Measurements from ENCODE around the gene SYP.

The SYP gene

GRCh38 chrX:49214996-49215526 lies 15.1 kb upstream of the SYP start:
- DNase-seq = no peak

DNA sequence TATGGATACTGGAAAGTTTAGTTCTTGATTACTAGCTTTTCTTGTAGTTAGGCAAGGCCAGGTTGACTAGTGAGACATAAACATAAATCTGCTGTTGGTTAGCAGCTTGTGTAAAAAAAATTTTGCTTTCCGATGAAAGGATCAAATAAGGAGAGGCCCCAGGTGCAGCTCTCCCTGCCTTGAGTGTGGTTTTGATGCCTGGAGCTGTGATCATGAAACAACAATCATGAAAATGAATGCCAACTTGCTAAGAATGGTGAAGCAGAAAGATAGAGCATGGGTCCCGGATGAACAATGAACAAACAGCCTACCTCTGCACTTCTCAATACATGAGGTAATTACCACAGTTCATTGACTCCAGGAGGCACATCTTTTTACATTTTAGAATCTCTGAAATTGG lies 14.4 kb upstream of the SYP start:
- no peak for DNase-seq

- no peak for DNase-seq
Observed at GRCh38 chrX:49212861-49213260, 12.9 kb upstream of the SYP start.

- DNase-seq = no peak
Observed at GRCh38 chrX:49212209-49212608, 12.2 kb upstream of the SYP start.

- DNase-seq = no peak
Observed at GRCh38 chrX:49211074-49211473, 11.1 kb upstream of the SYP start.

DNA sequence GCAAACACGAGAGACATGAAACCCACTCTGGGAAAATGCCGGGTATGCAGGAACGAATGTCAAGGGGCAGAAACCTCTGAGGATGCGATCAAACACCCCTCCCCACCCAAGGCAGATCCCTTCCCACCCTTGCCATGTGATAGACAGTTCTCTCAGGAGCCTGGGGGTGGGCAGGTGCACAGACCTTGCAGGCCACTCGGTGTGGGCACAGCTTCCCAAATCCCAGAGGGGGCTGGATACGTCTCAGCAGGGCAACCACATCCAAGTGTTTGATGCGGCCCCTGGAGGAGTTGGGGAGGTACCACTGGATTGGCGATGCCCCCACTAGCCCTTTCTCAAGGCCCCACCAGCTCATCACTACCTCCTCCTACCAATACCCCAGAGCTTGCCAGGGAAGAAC lies 10.4 kb upstream of the SYP start:
- DNase-seq = no peak

DNA sequence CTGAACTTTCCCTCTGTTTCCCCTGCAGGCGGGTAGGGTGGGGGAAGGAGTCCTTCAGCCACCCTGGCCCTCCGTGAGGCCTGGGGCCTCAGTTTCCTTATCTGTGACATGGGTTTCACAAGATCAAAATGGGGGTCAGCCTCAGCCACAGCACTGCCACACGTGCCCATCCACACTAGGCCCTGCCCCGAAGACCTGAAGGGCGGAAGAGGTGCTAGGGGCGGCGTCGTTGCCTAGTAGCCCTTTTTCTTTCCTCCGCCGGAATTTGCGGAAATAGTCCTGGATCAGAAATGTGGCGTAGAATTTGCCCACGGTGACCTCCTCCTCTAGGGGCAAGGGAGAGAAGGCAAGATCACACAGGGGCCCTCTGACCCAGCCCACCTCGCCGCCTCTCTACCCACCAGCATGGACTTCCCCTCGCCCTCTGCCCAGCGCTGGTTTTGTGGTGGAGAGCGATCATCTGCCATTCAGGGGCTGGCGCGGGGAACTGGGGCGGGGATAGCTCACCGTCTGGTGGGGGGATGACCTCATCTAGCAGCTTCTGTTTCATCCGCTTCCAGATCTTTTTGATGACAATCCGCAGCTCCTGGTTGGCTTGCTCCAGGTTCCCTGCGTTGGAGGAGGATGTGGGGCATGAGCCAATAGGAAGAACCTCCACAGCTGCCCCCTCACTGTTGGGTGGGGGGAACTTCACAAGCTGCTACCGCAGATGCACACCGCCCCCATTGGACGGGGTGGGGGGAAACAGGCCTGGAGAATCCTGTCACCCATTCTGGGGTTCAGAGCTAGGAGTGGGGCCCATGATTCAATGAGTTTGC lies 9.7 kb upstream of the SYP start:
- peak; percentile 11 for DNase-seq

- DNase-seq = no peak
Observed at GRCh38 chrX:49208399-49208798, 8.4 kb upstream of the SYP start.

DNA sequence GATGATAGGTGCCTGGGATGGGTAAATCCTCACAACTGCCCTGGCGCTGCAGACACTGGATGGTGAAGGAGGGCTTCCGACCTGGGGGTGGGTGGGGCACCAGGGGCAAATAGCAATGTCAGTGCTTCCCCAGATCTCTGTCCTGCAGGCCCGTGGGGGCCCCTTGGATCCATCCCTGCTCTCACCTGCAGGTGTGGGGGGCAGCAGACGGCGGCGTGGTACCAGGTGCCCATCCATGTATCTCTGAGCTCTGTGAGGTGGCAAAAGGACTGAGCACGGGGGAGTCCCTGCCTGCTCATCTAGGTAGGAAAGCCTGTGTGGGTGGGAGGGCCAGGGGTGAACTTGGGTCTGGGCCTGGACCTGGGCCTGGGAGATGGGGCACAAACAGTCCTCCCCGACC lies 6.5 kb upstream of the SYP start:
- DNase-seq = no peak

- DNase-seq = no peak
Observed at GRCh38 chrX:49205443-49205842, 5.5 kb upstream of the SYP start.

DNA sequence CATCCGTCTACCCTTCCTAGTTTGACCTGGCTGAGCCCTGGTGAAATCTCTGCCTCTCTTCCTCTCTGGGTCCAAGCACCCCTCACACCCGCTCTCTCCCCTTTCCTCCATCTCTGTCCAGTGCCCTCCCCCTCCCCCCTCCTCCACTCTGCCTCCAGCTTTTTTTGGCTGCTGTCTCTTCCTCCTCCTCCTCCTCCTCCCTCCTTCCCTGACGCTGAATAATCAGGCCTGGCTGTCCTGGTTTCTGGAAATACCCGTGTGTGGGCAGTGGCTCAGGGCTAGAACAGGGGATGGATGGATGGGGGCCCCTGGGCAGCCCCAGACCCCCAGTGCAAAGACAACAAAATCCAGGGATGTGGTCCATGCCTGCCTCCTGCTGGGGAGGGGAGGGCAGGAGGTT lies 4.7 kb upstream of the SYP start:
- DNase-seq = no peak

DNA sequence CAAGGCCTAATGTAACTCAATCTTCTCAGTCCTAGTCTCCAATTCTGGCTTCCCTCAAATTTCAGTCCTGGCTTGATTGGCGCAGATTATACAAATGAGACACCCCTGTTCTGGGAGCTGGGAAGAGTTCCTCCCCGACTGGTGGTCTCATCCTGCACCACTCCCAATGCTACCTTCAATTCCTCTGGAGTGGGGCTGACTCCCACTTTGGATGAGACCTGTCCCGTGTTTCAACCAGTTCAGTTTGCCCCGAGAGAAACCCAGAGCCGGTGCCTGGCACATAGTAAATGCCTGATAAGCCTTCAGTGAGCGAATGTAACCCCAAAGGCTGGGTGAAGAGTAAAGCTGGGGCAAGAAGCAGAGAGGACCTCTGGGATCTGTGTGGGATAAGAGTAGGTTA lies 4.0 kb upstream of the SYP start:
- DNase-seq = no peak

- DNase-seq = no peak
Observed at GRCh38 chrX:49203536-49203935, 3.5 kb upstream of the SYP start.

GRCh38 chrX:49202022-49202421 lies 2.0 kb upstream of the SYP start:
- no peak for DNase-seq

DNA sequence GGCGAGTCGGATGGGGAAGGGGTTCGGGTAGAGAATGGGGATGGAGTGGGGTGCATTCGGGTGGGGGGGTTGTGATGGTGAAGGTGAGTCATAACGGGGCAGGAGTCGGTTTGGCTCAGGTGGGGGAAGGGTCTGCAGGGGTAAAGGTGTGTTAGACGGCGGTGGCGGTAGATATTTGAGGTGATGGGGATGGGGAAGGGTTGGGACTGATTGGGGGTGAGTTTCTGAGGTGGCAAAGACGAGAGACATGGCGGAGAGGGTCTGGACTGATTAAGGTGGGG lies 738 bp downstream of the SYP start:
- no peak for DNase-seq

- no peak for DNase-seq
Observed at GRCh38 chrX:49198540-49199314, 1.3 kb downstream of the SYP start.

DNA sequence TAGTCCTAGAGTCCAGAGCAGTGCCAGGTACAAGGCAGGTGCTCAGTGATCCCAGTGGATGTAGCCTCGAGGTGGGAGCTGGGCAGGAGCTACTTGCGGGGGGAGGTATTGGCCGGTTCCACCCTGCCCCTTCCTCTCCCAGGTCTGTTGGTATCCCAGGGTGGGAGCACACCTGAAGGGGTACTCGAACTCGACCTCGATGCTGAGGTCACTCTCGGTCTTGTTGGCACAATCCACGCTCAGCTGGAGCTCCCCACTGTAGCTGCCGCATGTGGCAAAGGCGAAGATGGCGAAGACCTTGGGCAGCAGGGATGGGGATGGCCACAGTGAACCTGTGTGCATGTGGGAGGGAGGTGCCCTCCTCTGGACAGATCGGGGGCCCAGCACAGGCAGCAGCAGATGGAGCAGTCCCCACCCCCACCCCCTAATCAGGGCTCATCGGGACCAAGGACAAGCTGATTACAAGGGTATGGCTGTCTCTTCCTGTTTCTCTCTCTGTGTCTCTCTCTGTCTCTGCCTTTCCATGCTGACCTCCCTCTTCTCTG lies 2.4 kb downstream of the SYP start:
- DNase-seq = no peak

DNA sequence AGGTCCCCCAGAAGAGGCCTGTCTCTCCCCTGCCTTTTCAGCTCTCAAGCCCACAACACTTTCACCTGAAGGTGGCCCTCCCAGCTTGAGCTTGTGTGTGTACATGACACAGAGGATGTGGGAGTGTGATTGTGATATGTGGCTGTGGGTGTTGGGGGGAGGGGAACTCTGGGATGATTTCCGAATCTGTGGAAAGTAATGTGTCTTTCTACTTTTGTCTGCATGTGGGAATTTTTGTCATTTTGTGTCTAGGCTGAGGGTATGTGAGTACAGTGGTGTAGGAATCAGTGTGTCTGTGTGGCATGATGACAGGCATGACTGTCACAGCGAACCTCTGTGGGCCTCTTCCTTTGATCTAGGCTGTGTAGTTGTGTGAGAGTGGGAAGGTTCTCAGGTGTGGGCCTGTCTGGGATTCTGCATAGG lies 6.4 kb downstream of the SYP start:
- no peak for DNase-seq

DNA sequence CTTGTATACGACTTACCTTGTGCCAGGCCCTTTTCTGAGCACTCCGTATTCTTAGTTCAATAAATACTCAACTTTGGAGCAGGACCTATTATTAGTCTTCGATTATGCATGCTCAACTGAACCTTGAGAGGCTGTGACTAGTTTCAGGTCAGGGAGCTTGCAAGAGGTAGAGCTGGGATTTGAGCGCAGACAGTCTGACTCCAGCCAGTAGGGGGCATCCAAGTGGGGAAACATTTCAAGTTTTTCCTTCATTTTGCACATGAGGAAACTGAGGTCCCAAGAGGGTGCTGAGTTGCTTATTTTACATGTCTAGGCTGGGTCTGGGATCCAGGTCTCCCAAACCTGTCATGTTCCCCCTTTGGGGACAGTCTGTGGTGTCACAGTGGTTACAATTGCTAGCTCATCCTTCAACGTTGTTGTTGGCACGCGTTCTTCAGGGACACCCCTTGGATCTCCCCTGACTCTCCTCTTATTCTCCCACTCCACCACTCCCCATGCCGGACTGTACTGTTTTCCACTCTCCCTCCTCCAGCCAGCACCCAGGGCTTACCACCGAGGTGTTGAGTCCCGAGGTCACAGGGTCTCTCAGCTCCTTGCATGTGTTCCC lies 7.2 kb downstream of the SYP start:
- no peak for DNase-seq

DNA sequence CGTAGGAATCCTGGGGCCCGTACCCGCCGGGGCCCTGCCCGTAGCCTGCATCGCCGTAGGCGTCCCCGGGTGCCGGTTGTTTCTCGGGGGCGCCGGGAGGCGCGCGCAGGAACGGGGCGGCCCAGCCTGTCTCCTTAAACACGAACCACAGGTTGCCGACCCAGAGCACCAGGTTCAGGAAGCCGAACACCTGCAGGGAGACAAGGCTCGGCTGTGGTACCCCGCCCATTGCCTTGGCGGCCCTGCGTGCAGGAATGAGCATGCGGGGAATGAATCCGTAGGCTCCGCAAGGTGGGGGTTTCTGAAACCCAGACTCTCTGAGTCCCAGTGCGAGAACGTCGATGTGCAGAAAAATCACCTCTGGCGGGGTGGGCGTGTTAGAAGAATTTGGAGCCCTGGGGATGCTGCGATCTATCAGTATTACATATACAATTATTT lies 8.4 kb downstream of the SYP start:
- no peak for DNase-seq

GRCh38 chrX:49190821-49191573 lies 9.0 kb downstream of the SYP start:
- peak; percentile 99 for DNase-seq

DNA sequence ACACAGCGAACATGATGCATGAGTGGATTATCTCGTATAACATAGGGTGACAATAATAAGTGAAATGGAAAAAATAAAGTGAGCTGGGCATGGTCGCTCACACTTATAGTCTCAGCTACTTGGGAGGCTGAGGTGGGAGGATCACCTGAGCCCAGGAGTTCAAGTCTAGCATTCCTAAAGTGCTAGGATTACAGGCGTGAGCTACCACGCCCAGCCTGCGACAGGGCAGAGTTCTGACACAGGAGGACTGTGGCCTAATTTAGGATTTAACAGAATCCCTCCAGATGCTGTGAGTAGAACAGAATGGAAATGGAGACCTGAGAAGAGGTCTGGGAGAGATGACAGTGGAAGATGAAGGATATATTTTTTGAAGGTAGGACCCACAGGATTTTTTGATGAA lies 10.4 kb downstream of the SYP start:
- no peak for DNase-seq
